Ishikawa (cell line): Measurements from ENCODE around the gene STEAP4.

Source experiments
- CREB1 ChIP-seq: IDR thresholded peaks from 2 replicates; pipeline ENCODE4 v1.6.1; 2012; ENCODE audit warnings: low read depth
- EP300 ChIP-seq: IDR thresholded peaks from 2 replicates; pipeline ENCODE4 v1.6.1; 2012; ENCODE audit warnings: borderline replicate concordance
- FOXM1 ChIP-seq: IDR thresholded peaks from 2 replicates; pipeline ENCODE4 v1.6.1; 2012; ENCODE audit warnings: low read depth, borderline replicate concordance
- MAX ChIP-seq: IDR thresholded peaks from 2 replicates; pipeline ENCODE4 v1.6.1; 2012
- RAD21 ChIP-seq: IDR thresholded peaks from 2 replicates; pipeline ENCODE4 v1.6.1; 2012; ENCODE audit warnings: low read depth
- REST ChIP-seq: IDR thresholded peaks from 2 replicates; pipeline ENCODE4 v1.6.1; 2012; ENCODE audit warnings: low read depth, mild to moderate bottlenecking
- TAF1 ChIP-seq: IDR thresholded peaks from 2 replicates; pipeline ENCODE4 v1.6.1; 2012; ENCODE audit warnings: low read depth, mild to moderate bottlenecking
- TCF12 ChIP-seq: IDR thresholded peaks from 2 replicates; pipeline ENCODE4 v1.6.1; 2012; ENCODE audit warnings: low read depth
- TEAD4 ChIP-seq: IDR thresholded peaks from 2 replicates; pipeline ENCODE4 v1.6.1; 2012
- YY1 ChIP-seq: IDR thresholded peaks from 2 replicates; pipeline ENCODE4 v1.6.1; 2012; ENCODE audit warnings: low read depth

DNA sequence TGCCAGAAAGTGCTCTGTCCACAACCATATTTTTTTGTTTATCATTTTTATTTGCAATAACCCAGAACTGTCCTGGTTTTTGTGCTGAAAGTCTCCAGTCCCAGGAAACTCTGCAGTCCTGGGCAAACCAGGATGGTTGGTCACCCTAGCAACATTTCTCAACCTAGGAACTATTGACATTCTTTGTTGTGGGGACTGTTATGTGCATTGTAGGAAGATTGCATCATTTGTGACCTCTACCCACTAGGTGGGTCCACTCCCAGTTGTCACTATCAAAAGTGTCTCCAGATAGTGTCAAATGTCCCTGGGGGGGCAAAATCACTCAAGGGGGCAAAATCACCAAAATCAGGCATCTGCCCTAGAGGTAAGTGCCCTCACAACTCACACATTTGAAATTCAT, 72.9 kb downstream of the STEAP4 start:
- TF ChIP-seq REST (no peak), EP300 (no peak), TEAD4 (no peak), TAF1 (no peak), FOXM1 (no peak), CREB1 (no peak), RAD21 (no peak), TCF12 (no peak), MAX (no peak), YY1 (no peak)
